Activated CD4-positive, alpha-beta T cell treated with anti-CD3 and anti-CD28 coated beads, Interleukin-2, Interleukin-4, amounts not matched to agents 100 ng/mL and 50 ng/mL, durations not matched to agents 16 hours and 8 hours (primary cell): ENCODE data around the gene NSFL1C.
"Not testable (repeated sequence)": the region's sequence is repeated elsewhere in the genome, so short reads cannot be mapped to it uniquely, and the experiment has no call there.

Source experiments
- DNase-seq: peaks from one replicate; pipeline ENCODE4 v3.0.0-alpha.2; 2020; ENCODE audit warnings: low spot score

NSFL1C gene

DNA sequence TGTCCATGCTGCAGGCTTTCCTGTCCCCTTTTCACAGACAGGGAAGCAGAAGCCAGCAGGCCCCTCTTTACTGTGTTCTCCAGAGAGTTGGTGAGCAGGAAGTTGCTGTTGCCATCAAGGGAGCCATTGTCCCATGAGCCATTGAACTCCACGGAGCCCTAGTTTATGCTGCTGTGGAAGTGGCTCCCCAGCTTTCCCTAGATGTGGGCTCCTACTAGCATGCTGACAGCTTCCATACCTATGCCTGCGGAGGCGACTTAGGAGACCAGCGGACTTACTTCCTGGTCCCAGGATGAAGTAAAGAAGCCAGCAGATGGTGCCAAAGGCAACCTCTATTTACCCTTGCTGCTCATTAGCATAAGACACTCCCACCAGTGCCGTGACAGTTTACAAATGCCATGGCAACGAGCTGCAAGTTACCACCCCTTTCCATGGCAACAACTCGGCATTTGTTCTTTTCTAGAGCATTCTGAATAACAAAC, 43.0 kb downstream of the NSFL1C start:
- DNase-seq = no peak

DNA sequence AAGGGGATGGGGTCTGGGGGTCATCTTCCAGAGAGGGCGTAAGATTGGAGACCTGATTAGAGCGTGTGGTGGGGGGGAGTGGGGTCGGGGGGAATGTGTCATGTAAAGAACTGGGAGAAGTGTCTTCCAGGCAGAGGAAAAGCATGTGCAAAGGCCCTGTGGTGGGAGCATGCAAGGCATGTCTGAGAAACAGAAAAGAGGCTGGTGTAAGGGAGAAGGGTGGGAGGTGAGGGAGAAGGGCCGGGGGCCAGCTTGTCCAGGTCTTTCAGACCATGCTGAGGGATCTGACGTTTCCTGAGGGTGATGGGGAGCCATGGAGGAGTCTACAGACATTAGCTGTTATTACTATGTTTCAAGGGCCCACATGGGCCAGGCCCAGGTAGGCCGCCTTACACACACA, 43.4 kb downstream of the NSFL1C start:
- no peak for DNase-seq

DNA sequence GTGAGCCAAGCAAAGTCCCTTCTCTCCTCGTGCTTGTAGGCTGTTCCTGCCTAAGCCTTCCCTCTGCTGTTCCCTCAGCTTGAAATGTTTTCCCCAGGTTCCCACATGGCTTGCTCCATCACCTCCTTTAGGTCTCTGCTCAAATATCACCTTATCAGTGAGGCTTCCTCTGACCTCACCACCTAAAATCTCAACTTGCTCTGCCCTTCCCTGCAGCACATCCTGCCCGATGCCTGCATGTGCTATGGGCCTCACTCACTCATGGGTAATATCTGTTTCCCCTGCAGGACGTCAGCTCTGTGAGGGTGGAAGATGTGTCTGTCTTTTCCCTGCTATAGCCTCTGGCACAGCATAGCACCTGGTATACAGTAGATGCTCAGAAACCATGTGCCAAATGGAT, 43.9 kb downstream of the NSFL1C start:
- no peak for DNase-seq

DNA sequence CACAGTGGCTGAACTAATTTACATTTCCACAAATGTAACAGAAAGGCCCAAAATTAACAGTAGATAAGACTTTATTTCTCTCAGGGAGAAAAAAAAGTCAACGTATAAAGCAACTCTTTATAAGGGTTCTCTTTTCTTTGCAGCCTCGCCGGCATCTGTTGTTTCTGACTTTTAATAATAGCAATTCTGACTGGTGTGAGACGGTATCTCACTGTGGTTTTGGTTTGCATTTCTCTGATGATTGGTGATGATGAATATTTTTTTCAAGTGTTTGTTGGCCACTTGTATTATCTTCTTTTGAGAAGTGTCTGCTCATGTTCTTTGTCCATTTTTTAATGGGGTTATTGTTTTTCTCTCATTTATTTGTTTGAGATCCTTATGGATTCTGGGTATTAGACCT, 46.6 kb downstream of the NSFL1C start:
- no peak for DNase-seq

DNA sequence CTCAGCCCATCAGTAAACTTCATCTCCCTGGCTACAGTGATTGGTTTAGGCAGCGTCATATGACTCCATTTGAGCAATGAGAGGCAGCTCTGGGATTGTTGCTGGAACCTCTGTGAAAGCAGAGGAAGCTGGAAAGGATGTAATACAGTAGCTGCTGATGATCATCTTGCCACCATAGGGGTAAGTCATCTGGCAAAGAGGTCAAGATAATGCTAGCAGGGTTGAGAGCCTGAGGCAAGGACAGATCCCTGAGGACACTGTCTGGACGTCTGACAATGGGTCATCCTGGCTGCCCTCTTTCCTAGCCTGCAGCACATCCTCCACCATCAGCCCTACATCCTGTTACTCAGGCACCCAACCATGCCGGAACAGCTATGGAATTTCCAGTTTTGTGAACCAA, 48.3 kb downstream of the NSFL1C start:
- DNase-seq = no peak

DNA sequence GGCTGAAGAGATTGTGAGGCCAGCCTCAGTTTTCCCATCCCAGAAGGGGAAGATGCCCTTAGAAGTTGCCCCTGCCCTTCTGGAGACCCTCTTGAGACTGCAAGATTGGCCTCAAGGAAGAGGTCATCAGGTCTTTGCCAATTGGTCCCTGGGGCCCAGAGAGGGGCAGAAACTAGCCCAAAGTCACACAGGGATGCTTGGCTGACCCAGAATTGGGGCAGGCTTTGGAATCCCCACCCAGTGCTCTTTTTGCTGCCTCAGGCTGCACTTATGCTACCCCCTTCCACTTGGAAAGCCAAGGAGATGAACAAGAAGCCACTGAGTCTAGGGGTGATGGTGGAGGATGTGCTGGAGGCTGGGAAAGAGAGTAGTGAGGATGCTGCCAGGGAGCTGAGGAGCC, 48.9 kb downstream of the NSFL1C start:
- DNase-seq = no peak

DNA sequence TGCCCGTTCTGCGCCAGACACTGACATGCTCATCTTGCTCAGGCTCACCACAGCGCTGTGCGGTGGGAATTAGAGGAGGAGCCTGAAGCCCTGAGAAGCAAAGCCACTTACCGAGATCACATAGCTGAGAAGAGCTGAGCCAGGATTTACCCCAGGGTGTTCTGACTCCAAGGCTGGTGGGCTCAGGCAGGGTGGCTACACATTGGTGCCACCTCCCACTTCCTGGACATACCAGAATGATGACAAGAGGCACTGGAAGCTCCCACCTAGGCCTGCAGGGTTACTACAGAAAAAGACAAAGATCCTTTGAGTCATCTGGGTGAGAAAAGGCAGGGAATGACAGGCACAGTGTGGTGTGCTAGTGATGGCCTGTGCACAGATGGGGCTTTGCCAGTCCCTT, 49.4 kb downstream of the NSFL1C start:
- DNase-seq = no peak

DNA sequence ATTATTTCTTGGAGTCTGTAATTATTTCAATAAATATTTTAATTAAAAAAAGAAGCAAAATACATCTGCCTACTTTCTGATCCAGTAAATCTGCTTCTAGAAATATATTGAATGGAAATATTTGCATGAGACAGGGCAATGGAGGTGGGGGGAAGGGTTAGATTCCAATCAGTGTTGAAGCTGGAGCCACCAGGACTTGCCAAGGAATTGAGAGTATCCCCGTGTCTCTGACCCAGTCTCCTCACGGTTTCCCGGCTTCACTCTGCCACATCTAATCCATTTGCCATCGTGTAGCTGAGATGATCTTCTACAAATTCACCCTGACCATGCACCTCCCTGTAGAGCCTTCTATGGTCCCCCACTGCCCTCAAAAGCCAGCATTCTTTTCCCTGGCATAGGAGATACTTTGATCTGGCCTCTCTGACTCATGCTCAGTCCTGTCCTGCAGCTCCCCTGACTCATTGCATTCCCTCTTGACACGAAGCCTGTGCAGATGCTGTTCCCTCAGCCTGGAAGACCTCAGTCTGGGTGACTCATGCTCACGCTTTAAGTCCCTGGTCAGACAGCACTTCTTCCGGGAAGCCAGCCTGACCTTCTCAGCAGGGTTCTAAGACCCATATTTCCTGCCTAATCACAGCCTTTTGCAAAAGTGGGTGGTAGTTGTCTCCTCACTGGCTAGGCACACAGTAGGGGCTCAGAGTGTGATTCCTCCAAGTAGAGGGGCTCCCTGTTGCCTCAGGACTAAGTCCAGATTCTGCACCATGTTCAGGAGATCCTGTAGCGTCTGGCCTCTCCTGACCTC, 50.8 kb downstream of the NSFL1C start:
- peak; percentile 44 for DNase-seq

DNA sequence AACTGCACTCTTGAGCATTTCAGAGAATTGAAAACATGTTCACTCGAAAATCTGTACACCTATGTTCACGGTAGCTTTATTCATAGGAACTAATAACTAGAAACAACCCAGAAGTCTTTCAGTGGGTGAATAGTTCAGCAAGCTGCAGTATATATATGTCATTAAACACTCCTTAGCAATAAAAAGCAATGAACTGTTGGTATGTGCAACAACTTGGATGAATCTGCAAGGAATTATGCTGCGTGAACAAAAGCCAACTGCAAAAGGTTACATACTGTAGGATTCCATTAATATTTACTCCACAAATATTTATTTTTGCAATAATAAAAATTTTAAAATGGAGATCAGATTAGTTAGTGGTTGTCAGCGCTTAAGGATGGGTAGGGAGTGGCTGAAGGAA, 51.7 kb downstream of the NSFL1C start:
- DNase-seq = no peak

DNA sequence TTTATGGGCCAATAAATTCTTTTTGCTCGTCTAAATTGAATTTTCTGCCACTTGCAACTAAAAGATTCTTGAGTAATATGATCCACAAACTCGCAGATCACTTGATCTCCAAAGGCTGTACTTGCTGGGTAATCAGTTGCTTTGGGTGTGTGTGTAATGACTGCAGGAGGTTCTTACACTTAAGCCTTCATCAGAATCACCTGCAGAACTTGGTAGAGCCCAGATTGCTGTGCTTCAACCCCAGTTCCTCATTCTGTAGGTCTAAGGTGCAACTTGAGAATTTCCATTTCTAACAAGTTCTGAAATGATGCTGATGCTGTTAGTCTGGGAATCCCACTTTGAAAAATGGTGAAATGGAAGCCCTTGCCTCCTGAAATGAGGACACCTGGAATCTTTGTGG, 60.8 kb downstream of the NSFL1C start:
- DNase-seq = no peak

DNA sequence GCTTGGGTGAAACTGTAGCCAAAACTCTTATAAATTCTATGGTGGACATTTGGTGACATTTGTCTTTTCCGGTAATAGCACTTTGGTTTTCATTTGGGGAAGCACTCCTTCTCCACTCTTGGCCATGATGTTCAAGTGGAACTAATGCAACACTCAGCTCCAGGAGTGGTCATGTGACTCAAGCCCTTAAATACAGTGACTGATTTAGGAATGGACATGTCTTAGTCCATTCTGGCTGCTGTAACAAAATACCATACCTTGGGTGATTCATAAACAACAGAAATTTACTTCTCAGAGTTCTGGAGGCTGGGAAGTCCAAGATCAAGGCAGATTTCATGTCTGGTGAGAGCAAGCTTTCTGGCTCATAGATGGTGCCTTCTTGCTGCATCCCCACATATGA, 63.0 kb downstream of the NSFL1C start:
- DNase-seq = no peak

DNA sequence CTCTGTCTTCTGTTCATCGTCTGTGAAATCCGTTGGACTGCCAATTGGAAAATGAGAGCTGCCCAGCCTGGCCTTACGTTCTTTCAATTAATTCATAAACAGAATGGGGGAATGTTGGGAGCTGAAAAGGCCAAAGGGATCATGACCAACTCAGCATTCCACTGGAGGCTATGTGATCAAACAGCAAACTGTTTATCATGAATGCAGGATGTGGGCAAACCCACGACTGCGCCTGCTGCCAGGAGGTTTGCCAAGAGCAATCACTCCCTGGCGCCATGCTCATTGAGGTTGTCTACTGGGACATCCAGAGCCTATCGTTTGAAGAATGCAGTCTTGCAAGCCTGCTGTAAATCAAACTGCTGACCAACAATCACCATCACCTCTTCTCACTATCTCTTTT, 64.5 kb downstream of the NSFL1C start:
- DNase-seq = no peak

DNA sequence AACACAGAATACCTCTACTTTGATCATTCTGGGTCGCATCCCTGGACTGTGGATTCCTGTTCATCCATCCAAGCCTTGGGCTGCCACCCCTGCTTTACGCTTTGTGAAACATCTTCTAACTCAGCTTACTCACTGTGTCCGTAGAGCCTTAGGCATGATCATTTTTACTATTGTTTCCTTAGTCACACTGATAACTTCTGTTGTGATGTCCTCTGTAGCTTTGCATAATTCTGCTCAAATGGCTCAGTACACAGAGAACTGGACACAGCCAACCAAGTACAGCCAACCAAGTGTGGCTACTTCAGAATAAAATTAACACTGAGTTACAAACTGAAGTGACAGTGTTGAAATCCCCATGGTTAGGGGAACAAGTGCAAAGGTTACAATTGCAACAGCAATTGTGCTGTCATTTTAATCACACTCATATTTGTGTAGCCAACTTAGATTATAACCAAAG, 65.2 kb downstream of the NSFL1C start:
- no peak for DNase-seq

DNA sequence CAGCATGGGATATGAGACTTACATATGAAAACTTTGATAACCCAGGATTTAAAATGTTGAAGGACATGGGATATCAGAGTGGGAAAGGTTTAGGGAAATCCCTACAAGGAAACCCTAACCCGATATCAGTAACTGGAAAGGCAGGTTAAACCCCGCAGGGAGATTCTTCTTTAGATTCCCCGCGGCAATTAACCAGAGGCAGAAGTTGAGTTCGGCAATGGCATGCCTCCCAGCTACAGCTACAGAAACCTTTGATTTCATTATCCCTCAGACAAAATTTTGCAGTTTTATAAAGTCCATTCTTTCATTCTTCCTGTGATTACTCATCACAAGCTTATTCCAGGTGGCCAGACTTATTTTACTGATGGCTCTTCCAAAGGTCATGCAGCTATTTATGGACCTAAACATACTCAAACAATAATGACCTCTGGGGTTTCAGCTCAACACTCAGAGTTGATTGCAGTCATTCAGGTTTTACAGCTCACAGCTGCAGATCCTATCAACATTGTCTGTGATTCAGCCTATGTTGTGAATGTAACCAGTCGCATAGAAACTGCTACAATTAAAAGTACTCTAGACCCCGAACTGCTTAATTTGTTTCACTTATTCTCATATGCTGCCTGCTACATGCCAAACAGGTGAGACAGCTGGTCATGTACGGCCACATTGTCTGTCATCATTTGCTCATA, 66.8 kb downstream of the NSFL1C start:
- not testable (repeated sequence) for DNase-seq

DNA sequence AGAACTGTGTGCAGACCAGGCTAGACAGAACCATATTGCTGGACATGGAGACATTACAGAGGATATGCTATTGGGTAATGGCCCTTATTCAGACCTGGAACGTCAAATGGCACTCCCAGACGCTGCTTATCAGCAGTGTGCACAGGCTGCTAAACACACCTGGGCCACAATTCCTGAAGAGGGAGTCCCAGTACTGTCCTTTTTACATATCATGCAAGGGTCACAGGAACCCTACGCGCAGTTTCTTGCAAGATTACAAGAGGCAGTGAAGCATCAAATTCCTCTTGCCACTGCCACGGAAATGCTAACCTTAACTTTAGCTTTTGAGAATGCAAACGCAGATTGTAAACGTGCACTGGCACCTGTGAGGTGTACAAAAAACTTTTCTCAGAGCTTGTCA, 68.5 kb downstream of the NSFL1C start:
- not testable (repeated sequence) for DNase-seq

DNA sequence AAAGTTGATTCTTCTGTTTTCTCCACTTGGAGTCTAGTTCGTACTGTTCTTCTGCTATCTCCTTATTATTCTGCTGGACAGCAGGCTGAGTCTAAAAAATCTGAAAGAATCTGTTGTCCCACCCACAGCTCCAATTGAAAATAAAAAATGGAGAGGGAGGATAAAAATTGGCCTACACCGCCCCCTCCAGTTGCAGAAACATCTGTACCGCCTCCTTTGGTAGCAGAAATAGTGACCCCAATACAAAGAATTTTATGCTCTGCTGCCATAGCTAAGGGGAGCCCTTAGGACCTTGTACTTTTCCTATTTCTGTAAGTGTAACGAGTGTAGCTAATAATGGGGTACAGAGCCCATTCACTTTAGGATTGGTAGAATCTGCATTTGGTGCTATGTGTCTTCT, 68.9 kb downstream of the NSFL1C start:
- DNase-seq = no peak

DNA sequence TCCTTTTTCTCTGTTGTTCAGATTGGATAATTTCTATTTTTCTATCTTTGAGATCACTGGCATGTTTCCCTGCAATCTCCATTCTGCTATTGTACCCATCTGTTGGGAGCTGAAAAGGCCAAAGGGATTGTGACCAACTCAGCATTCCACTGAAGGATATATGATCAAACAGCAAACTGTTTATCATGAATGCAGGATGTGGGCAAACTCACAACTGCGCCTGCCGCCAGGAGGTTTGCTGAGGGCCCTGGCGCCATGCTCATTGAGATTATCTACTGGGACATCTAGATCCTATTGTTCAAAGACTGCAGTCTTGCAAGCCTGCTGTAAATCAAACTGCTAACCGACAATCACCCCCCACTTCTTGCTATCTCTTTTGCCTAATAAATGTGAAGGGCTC, 69.9 kb downstream of the NSFL1C start:
- DNase-seq = no peak

DNA sequence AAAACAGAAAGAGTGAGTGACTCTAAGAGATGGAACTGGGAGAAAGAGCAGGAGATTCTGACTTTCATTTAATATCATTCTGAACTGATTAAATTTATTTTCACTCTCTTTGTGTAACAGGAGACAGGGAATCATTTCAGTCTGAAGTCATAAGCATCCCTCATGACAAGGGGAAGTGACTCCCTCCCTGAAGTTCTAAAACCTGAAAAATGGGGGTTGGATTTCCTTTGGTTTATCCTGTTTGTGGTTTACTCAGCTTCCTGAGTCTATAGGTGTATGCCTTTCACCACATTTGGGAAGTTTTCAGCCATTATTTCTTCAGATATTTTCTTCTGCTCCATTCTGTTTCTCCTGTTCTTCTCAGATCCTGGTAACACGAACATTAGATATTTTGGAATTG, 70.4 kb downstream of the NSFL1C start:
- no peak for DNase-seq

DNA sequence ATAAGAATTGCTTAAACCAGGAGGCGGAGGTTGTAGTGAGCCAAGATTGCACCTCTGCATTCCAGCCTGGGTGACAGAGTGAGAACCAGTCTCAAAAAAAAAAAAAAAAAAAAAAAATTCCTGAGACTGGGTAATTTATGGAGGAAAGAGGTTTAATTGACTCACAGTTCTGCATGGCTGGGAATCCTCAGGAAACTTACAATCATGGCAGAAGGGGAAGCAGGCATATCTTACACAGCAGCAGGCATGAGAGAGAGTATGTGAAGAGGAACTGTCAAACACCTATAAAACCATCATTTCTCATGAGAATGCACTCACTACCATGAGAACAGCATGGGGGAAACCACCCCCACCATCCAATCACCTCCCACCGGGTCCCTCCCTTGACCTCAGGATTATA, 72.0 kb downstream of the NSFL1C start:
- no peak for DNase-seq

DNA sequence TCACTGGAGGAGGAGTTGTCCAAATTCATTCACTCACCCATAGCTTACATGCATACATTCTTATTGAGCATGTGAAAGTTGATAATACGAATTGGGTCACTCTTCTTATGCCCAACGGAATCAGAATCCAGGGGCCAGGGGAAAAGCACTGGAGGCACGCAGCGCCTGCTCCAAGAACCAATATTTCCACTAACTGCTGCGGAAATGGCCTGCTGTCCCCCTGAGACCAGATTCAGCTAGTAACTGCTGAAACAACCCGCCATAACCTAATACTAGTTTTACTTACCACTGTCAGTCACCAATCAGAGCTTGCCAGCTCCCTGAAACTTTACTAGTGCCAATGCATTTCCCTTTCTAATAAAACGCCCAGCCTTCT, 73.2 kb downstream of the NSFL1C start:
- no peak for DNase-seq

DNA sequence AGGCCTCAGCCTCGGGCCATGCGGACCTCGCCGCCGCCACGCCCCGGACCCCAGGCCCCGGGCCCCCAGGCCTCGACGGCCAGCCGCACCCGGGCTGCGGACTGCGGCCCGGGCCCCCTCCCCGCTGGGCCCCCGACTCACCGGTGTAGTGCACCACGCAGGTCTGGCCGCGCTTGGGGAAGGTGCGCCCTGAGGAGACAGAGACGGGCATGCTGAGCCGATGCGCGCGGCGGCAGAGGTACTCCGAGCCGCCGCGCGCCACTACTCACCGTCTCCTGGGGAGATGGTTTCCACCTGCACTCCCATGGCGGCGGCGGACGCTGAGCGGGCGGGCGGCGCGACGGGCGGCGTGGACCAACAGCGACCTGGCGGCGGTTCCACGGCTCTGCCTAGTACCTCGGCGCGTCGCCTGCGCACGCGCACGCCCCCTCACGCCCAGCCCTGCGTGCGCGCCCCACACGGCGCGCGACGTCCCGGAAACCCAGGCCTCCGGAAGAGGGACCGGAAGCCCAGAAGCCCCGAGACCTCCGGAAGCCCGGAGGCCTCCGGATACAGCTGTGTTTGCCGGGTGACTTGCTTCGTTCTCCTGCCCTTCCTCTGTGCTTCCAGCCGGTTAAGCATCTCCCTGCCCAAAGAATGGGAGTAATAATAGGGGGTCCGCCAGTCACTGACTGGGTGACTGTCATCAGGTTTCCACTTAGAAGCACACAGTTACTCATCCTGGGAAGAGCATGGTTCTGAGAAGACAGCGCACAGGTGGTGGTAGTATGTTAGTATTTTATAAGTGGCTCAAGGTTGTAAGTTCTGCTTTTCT, 73.7 kb downstream of the NSFL1C start, which contains the start of gene FKBP1A:
TSS of gene FKBP1A (minus strand) at position 362 of the 814 bp plus-strand sequence. CDS start at position 306, 56 bp downstream.
- peak; percentile 94 for DNase-seq

DNA sequence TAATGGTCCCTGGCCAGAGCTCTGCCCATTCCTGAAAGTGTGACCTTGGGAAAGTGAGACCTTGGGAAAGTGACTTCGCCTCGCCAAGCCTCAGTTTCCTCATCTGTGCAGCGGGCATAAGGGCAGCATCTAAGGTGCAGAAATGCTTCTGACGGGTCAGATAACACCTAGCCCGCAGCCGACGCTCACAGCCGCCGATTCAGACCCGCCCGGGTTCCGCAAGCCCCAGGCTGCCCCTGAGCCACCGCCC, 74.3 kb downstream of the NSFL1C start:
- no peak for DNase-seq
